Right forelimb (tissue), 1 donor: ENCODE data around the gene FIP1L1.

ENCODE experiments used
- DNase-seq: peaks from one replicate; pipeline ENCODE4 v3.0.0-alpha.2; 2018

FIP1L1 gene

GRCh38 chr4:53477038-53477565 lies 99.7 kb downstream of the FIP1L1 start:
- DNase-seq = no peak

- no peak for DNase-seq
These were observed 100.2 kb downstream of the FIP1L1 start for GRCh38 chr4:53477636-53478035.

- DNase-seq = no peak
These were observed 101.4 kb downstream of the FIP1L1 start for GRCh38 chr4:53478671-53479456.

GRCh38 chr4:53479736-53480525 lies 102.5 kb downstream of the FIP1L1 start:
- DNase-seq = no peak

GRCh38 chr4:53480909-53481308 lies 103.5 kb downstream of the FIP1L1 start:
- no peak for DNase-seq

GRCh38 chr4:53481586-53481985 lies 104.1 kb downstream of the FIP1L1 start:
- no peak for DNase-seq

- DNase-seq = no peak
These were observed 105.8 kb downstream of the FIP1L1 start for GRCh38 chr4:53483250-53483649.

- no peak for DNase-seq
These were observed 107.6 kb downstream of the FIP1L1 start for GRCh38 chr4:53484911-53485657.

GRCh38 chr4:53485658-53486040 lies 108.2 kb downstream of the FIP1L1 start:
- no peak for DNase-seq

- DNase-seq = no peak
These were observed 110.3 kb downstream of the FIP1L1 start for GRCh38 chr4:53487766-53488165.

GRCh38 chr4:53489279-53489889 lies 111.9 kb downstream of the FIP1L1 start:
- no peak for DNase-seq

GRCh38 chr4:53490161-53490956 lies 112.9 kb downstream of the FIP1L1 start:
- DNase-seq = no peak

- no peak for DNase-seq
These were observed 113.7 kb downstream of the FIP1L1 start for GRCh38 chr4:53490965-53491622.

GRCh38 chr4:53494851-53495250 lies 117.4 kb downstream of the FIP1L1 start:
- no peak for DNase-seq

- DNase-seq = peak; percentile 57
These were observed 120.2 kb downstream of the FIP1L1 start for GRCh38 chr4:53497487-53498244.

GRCh38 chr4:53498706-53499105 lies 121.3 kb downstream of the FIP1L1 start:
- DNase-seq = no peak

- no peak for DNase-seq
These were observed 122.3 kb downstream of the FIP1L1 start for GRCh38 chr4:53499791-53500190.

GRCh38 chr4:53500546-53500945 lies 123.1 kb downstream of the FIP1L1 start:
- no peak for DNase-seq

- no peak for DNase-seq
These were observed 124.1 kb downstream of the FIP1L1 start for GRCh38 chr4:53501561-53501960.

GRCh38 chr4:53502094-53502493 lies 124.7 kb downstream of the FIP1L1 start:
- DNase-seq = no peak

- no peak for DNase-seq
These were observed 128.5 kb downstream of the FIP1L1 start for GRCh38 chr4:53505947-53506346.
